ENCODE results near the gene SORCS2.

The SORCS2 gene

GRCh38 chr4:7392438-7393421, 200.4 kb downstream of the SORCS2 start:
- no peak for DNase-seq (ENCODE audit: low read depth in 2 of 2)

- DNase-seq (ENCODE audit: low read depth in 2 of 2) = no peak
Measured at GRCh38 chr4:7393601-7394575, 201.6 kb downstream of the SORCS2 start.

- DNase-seq (ENCODE audit: low read depth in 2 of 2) = no peak
Measured at GRCh38 chr4:7394681-7395451, 202.5 kb downstream of the SORCS2 start.

GRCh38 chr4:7395645-7396044, 203.3 kb downstream of the SORCS2 start:
- DNase-seq (ENCODE audit: low read depth in 2 of 2) = no peak

GRCh38 chr4:7396186-7396910, 204.0 kb downstream of the SORCS2 start:
- DNase-seq (ENCODE audit: low read depth in 2 of 2) = no peak

GRCh38 chr4:7397206-7398103, 205.1 kb downstream of the SORCS2 start:
- DNase-seq (ENCODE audit: low read depth in 2 of 2) = no peak

GRCh38 chr4:7398104-7398423, 205.7 kb downstream of the SORCS2 start:
- peak; percentile 11 to 19 for DNase-seq (ENCODE audit: low read depth in 2 of 2)

- DNase-seq (ENCODE audit: low read depth in 2 of 2) = no peak
Measured at GRCh38 chr4:7398788-7399439, 206.6 kb downstream of the SORCS2 start.

- no peak for DNase-seq (ENCODE audit: low read depth in 2 of 2)
Measured at GRCh38 chr4:7399440-7400234, 207.3 kb downstream of the SORCS2 start.

- no peak for DNase-seq (ENCODE audit: low read depth in 2 of 2)
Measured at GRCh38 chr4:7400671-7401298, 208.4 kb downstream of the SORCS2 start.

- no peak for DNase-seq (ENCODE audit: low read depth in 2 of 2)
Measured at GRCh38 chr4:7402526-7402925, 210.2 kb downstream of the SORCS2 start.

GRCh38 chr4:7403001-7403400, 210.7 kb downstream of the SORCS2 start:
- no peak for DNase-seq (ENCODE audit: low read depth in 2 of 2)

- DNase-seq (ENCODE audit: low read depth in 2 of 2) = no peak
Measured at GRCh38 chr4:7408166-7408565, 215.8 kb downstream of the SORCS2 start.

GRCh38 chr4:7410446-7410845, 218.1 kb downstream of the SORCS2 start:
- DNase-seq (ENCODE audit: low read depth in 2 of 2) = no peak

GRCh38 chr4:7411491-7411890, 219.2 kb downstream of the SORCS2 start:
- no peak for DNase-seq (ENCODE audit: low read depth in 2 of 2)

- no peak for DNase-seq (ENCODE audit: low read depth in 2 of 2)
Measured at GRCh38 chr4:7411896-7412553, 219.7 kb downstream of the SORCS2 start.

GRCh38 chr4:7412554-7412912, 220.2 kb downstream of the SORCS2 start:
- DNase-seq (ENCODE audit: low read depth in 2 of 2) = no peak

GRCh38 chr4:7414046-7414445, 221.7 kb downstream of the SORCS2 start:
- DNase-seq (ENCODE audit: low read depth in 2 of 2) = no peak
